Colon (tissue), 2 donors: ENCODE data around the gene OR5H2.

Experiments used
- FAIRE-seq: peaks from 2 replicates; lab custom pipeline; 2012; peaks lifted over from hg19 to GRCh38; lab: Jason Lieb, UNC
- donor health status: control.
- donor health status: control.

The OR5H2 gene

DNA sequence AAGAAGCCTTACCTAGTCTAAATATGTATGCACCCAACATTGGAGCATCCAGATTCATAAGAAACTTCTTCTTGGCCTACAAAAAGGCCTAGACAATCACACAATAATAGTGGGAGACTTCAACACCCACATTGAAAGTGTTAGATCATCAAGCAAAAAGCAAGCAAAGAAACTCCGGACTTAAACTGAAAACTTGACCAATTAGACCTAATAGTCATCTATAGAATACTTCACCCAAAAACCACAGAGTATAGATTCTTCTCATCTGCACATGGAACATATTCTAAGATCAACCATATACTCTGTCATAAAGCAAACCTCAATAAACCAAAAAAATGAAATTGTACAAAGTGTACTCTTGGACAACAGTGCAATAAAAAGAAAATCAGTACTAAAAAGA, 49.0 kb downstream of the OR5H2 start:
- no peak for FAIRE-seq
